GM19467 (cell line): ENCODE data around the gene SLC6A9.
A peak's percentile ranks its signal among the peaks of the same experiment; 100 is the strongest.

Source experiments
- ATAC-seq: cut with Tn5 transposase; IDR thresholded peaks from one replicate; pipeline ENCODE4 v1.9.1; 2021; ENCODE audit warnings: mild to moderate bottlenecking, moderate library complexity; ENCODE audit not compliant: unreplicated experiment

SLC6A9 gene

DNA sequence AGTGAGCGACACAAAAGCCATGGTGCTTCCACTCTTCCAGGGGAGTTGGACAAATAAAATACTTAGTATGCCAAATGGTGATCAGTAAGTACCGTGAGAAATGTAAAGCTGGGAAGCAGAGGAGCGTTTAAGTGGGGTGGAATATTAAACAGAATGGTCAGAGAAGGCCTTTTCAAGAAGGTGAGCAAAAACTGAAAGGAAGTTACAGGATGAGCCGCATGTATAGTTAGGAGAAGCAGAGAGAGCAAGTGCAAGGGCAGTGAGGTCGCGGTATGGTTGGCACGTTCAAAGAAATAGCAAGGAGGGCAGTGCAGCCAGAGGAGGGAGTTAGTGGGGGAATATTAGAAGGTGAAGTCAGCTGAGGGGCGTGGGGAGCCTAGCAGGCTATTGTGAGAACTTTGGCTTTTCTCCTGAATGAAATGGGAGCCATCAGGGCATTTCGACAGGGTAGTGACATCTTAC is 57.2 kb downstream of the SLC6A9 start:
- ATAC-seq: no peak

- no peak for ATAC-seq
Observed at GRCh38 chr1:43971336-43971980, 59.8 kb downstream of the SLC6A9 start.

DNA sequence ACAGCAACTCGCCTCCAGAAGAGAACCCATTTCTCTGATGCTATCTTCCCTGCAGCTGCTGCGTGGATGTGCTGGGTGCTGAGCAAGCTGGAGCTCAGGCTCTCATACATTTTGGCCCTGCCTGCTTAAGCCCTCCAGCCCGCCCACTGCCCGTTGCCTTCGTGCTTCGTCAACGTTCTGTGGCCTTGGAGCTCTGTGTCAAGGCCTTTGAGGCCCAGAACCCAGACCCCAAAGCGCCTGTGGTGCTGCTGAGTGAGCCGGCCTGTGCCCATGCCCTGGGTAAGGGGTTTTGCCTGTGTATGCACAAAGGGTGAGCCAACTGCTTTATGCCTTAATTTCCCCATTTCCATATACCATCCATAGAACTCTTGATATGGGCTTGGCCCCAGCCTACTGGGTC is 60.4 kb downstream of the SLC6A9 start:
- no peak for ATAC-seq

DNA sequence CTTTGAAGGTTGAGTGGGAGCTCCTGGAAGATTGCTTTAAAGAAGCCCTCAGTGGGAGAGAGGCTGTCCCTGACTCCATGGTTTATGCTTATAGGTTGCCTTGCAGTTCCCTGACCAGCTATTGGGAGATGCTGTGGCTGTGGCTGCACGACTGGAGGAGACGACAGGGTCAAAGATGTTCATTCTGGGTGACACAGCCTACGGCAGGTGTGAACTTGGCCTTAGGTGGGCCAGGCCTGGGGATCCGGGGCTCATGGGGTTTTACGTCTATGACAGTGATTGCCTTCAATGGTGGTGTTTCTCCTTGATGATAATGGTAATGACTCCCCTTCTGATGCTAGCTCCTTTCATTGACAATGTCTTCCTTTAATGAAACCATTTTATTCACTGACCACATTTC is 60.8 kb downstream of the SLC6A9 start:
- no peak for ATAC-seq

GRCh38 chr1:43969746-43970466 is 61.4 kb downstream of the SLC6A9 start, which contains the start of gene DPH2:
Gene DPH2, plus strand, starts transcription at chr1:43970010. Its CDS starts 166 bp downstream, at chr1:43970176.
- peak; percentile 75 for ATAC-seq

GRCh38 chr1:43969416-43969745 is 61.9 kb downstream of the SLC6A9 start:
- ATAC-seq: no peak

DNA sequence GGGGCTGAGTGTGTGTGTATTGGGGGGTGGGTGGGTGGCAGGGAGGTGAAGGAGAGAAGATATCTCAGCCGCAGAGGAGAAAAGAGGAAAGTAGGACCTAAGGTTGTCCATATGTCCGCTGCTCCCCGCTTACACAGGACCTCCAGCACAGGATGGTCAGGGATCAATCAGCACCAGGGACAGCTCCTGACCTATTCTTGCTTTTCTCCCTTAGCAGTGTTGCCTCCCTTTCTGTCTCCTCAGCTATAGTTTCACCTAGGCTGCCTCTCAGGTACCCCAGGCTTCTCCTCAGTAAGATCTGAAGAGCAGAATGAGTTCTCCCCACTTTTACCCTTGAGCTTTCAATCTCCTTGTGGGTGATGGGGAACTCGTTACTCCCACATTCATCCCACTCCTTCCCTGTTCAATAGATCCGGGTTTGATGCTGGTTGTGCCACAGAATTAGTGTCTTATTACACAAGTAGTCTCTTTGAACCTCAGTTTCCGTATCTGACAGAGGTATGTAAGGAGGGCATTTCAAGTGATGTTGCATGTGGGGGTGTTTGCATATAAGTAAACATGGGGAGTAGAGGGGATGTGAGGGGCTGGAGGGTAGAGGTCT is 62.8 kb downstream of the SLC6A9 start:
- no peak for ATAC-seq

DNA sequence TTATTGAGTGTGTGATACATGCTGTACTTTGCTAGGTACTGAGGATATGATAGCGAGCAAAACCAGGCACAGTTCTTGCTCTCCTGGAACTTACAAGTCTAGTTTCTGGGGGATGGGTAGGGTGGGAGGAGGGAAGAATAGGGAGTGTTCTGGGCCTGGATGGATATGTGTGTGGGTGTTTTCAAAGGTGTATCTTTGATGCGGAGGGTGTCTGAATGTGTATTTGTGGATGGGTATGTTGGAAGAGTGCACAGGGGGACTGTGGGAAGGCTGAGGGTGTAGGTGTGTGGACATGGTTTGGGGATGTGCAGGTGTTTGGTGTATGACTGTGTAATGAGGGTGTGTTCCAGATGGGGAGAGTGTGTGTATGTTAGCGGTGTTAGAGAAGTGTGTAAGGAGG is 65.9 kb downstream of the SLC6A9 start:
- no peak for ATAC-seq

- ATAC-seq: no peak
Observed at GRCh38 chr1:43963890-43964289, 67.4 kb downstream of the SLC6A9 start.

DNA sequence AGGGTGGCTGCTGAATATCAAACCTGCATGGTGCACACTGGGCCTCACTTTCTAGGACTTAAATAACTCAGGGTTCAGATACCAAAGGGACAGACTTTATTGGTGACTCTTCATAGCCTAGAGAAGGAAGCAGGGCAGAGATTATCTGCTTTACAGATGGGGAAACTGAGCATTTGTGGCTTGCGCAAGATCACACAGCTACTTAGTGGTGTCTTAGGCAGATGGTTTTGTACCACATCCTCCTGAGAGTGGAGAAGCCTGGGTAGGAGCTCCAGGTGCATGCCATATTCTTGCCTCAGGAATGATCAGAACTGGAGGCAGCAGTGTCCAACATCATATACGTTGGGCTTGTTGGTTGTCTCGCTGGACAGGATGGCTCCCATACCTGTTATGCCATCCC is 68.3 kb downstream of the SLC6A9 start:
- ATAC-seq: no peak

DNA sequence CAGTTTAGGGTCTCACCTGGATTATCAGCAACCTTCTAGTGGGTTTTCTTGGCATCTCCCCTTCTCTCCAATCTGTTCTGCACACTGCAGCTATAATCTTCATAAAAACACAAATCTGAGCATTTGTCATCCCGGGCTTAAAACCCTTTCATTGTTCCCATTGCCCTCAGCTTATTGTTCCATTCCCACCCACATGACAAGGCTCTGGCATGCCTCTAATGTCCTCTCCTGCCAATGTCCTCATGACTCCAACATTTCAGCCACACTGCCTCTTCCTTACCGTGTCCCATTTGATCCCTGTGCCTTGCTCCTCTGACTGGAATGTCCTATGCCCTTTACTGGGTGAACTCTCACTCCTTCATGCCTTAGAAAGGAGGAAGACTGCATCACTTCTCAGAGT is 68.9 kb downstream of the SLC6A9 start:
- ATAC-seq: no peak

GRCh38 chr1:43961692-43962091 is 69.6 kb downstream of the SLC6A9 start:
- no peak for ATAC-seq

GRCh38 chr1:43960798-43961197 is 70.5 kb downstream of the SLC6A9 start:
- no peak for ATAC-seq

DNA sequence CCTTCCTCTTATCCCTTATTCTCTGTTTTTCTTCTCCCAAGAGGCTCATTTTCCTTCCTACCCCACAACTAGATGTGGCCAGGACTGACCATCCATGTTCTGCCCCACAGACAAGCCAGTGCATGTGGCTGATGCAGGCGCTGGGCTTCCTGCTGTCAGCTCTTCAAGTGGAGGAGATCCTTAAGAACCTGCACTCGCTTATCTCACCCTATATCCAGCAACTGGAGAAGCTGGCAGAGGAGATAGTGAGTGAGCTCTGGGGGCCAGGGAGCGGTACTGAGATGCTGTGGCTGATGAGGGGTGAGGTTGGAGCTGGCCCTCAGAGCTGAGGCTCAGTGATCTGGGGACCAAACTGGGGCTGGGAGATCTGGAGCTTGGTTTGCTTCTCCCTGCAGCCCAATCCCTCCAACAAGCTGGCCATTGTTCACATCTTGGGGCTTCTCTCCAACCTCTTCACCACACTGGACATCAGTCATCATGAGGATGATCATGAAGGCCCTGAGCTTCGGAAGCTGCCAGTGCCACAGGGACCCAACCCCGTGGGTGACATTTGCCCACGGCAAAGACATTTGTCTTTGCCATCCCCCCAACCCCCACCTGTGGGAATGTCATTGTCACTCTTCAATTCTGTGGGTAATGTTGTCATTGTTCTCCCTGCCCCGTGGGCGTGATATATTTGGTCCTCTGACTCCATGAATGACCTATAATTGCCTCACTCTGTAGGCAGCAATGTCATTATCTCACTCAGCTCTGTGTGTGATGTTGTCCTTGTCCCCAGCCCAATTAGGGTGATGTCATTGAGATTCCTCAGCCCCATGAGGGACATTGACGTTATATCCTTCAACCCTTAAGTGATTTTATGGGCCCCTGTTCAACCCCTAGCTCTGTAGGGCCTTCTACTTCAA is 72.7 kb downstream of the SLC6A9 start:
- no peak for ATAC-seq

DNA sequence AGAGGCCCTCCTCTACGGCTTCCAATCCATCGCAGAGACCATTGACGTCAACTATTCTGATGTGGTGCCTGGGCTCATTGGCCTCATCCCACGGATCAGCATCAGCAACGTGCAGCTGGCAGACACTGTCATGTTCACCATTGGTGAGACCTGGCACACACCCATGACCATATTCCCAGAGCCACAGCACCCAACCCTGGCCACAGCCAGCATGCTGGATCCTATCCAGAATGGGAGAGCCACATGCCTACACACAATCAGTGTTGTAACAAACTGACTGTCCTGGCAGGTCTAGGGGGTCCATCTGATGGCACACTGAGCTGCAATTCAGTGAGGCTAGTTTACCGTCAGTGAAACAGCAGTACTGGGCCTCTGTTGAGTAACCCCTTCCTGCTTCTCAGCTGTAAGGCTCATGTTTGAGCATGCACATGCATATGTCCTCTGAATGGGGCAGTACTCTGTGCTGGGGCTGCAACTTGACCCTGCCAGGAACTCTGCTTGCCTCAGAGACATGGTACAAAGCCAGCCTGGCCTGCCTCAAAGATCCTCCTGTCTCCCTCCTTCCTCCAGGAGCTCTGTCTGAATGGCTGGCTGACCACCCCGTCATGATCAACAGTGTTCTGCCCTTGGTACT is 73.7 kb downstream of the SLC6A9 start:
- no peak for ATAC-seq

- no peak for ATAC-seq
Observed at GRCh38 chr1:43956234-43956633, 75.0 kb downstream of the SLC6A9 start.

- no peak for ATAC-seq
Observed at GRCh38 chr1:43954036-43954435, 77.2 kb downstream of the SLC6A9 start.

DNA sequence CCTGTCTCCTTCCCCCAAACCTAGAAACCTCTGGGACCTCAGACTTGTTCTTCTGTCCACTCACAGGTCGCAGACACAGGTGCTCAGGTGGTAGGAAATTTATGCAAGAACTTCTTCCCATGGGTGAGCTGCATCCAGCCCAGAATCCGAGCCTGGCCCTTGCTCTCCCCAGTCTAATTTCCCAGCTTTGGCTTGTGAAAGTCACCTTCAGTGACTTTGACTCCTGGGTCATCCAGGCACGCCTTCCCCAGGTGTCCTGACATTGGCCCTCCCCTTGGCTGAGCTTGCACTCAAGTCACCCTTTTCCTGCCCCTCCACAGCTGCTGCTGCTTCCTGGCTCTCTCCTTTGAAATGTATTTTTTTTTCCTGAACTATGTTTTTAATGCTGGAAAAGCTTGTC is 77.9 kb downstream of the SLC6A9 start:
- no peak for ATAC-seq

GRCh38 chr1:43952731-43953346 is 78.4 kb downstream of the SLC6A9 start:
- ATAC-seq: no peak
